Right ventricle myocardium inferior (tissue), 1 donor: Measurements from ENCODE around the gene IRF2BPL. TPM values are rescaled to one million over a fixed set of nuclear protein-coding genes. Genes with fewer than 3 reads are reported as not detected.
A peak's percentile ranks its signal among the peaks of the same experiment; 100 is the strongest.

ENCODE experiments used
- ATAC-seq: fragments of 200-7000 bp; cut with Tn5 transposase; one replicate; pipeline ENCODE4 v1.9.1; 2020; ENCODE audit warnings: mild to moderate bottlenecking, moderate library complexity
- DNase-seq: peaks from one replicate; pipeline ENCODE4 v3.0.0; 2021; ENCODE audit errors: missing footprints
- intact Hi-C: fragments of 100-400 bp; cut with DNase I; formaldehyde crosslinking; loops from one replicate; pipeline ENCODE4 v1.11.0; 2022
- long read RNA-seq: library from polyadenylated mRNA; unstranded; transcript quantifications from one replicate; pipeline ENCODE4 v2.0.0, GENCODE V29; 2021
- total RNA-seq: library from RNA; stranded (reverse); fragmentation: NEBNext Ultra II Directional; extraction: Animal tissue kit (Norgen Biotek cat#: 25700); gene quantifications from one replicate; pipeline ENCODE4 v1.2.1, GENCODE V29; 2021
- donor health status: DM: no; HTN: yes; CAD: no; lungs with severe emphysema.

The IRF2BPL gene
- 41.1 TPM for total RNA-seq
- long read RNA-seq, full-length matches to known transcripts: 40 of 40 reads
- long read RNA-seq, partial matches to known transcripts: 0 of 40 reads
- long read RNA-seq, other reads (novel, unspliced or antisense): 0 of 40 reads

DNA sequence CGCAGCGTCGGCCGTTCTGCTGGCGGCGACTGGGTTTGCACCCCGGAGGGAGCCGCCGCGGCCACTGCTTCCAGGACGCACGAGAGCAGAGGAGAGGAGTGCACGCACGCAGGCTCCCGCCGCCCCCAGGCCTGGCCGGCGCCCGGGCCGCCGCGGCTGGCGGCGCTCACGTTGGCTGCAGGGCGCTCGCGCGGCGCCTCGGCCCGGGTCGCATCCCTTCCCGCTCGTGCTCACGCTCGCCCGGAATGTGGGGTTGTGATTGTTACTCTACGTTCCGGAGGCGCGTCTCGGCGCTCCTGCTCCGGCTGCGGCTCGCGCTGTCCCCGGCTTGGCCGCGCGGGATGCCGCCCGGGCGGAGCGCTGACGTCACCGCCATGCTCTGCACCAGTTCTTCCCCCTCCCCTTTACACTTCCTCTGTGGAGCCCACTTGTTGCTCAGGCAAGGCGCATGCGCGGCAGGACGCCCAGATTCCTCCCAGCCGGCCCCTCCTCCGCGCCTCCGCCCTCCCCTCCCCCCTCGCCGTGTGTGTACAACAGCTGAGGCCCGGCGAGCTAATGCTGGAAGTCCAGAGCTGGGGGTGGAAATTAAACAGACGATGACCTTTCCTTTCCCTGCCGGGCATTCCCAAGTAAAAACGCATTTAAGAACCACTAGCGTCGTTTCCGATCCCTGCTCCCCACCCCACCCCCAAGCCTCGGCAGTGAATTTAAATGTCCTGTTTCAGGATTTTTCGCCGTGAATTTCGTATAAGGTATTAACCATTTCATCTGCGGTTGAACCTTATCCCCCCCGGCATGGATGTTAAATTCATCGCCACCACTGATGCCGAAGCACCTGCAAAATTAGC, at the start of gene IRF2BPL:
Gene IRF2BPL, minus strand, starts transcription at position 325 of the 848 bp plus-strand sequence. CDS start 916 bp downstream, outside the sequence.
- ATAC-seq (peak; percentile 74), DNase-seq (peak; percentile 99)
- intact Hi-C loops: loop anchor here (1.0 to 5.0 kb wide), 3 partner anchors 12 to 69 kb away; partner anchors contain the start of gene CIPC

DNA sequence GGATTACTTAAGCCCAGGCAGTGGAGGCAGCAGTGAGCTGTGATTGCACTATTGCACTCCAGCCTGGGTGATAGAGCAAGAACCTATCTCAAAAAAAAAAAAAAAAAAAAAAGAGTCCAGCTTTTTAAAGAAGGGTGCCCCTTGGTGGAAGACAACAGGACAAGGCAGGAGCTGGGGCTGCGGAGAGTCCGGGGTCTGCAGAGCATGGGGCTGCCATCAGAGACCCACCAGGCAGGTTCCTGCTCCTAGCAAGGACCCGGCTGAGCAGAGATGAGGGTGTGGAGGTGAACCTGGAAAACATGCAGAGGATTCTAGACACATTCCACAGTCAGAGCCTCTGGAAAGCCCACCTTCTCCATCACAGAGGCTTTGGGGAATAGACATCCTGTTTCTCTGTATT, 48.5 kb upstream of the IRF2BPL start:
- ATAC-seq: peak; percentile 15
- intact Hi-C loops: loop anchor here (2.0 kb wide), 1 partner anchor 16 kb away; no protein-coding TSS in a partner anchor
- DNase-seq: no peak

DNA sequence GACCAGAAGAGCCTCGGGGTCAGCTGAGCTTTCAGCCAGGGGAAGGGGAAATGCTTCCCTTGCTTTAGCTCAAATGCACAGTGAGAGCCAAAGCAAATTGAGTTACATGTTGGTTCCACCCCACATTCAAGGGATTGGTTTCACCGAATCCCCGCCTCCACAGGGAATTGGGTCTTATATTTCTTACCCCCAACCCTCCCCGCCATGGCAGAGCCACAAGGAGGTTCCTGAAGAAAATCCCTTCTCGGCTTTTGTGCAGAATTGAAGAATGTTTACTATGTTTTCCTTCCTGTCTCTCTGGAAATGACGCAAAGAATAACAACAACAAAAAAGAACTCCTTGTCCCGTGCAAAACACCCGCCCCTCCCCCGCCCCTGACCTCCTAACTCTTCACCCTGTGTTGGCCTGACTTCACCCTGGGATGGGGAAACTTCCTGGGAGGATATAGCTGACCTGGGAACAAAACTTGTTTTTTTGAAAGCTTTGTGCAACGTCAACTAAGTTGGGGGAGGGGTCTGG, 47.7 kb upstream of the IRF2BPL start:
- ATAC-seq (peak; percentile 96), DNase-seq (peak; percentile 89)
- intact Hi-C loops: loop anchor here (2.0 kb wide), 1 partner anchor 17 kb away; no protein-coding TSS in a partner anchor

DNA sequence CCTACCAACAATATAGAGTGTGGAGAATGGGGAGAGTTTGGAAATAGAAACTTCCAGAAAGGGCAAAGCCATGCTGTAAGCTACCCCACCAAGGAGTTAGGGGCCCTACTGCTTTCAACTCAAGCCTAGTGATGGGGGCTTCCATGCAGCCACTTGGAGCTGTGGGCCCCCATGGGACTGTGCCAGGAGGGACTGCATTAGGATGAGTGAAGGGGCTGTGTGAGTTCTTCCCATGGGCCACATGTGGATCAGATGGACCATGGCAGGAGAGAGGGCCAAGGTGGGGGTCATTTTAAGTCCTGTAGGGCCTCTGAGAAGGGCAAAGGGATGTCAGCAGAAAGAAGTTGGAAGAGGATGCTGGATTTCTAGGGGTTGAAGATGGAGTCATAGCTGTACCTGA, 46.5 kb upstream of the IRF2BPL start:
- ATAC-seq (no peak), DNase-seq (no peak)
- intact Hi-C loops: no loop called here

DNA sequence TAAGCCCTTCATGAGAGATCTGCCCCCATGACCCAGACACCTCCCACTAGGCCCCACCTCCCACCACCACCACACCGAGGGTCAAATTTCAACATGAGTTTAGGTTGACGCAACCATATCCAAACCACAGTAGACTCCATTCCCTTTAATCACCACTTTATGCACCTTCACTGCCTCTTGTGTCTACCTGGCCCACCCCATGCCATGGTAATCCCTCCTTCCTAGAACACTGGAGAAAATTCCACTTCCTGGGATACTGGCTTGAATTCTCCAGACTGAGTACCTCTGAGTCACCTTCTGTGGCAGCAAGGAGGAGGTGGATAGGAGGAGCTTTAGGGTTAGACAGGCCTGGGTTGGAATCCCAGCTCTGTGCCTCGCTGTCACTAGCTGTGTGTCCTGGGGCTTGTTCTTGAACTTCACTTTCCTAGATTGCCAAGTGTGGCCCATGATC, 43.5 kb upstream of the IRF2BPL start:
- DNase-seq (no peak), ATAC-seq (no peak)
- intact Hi-C loops: no loop called here

DNA sequence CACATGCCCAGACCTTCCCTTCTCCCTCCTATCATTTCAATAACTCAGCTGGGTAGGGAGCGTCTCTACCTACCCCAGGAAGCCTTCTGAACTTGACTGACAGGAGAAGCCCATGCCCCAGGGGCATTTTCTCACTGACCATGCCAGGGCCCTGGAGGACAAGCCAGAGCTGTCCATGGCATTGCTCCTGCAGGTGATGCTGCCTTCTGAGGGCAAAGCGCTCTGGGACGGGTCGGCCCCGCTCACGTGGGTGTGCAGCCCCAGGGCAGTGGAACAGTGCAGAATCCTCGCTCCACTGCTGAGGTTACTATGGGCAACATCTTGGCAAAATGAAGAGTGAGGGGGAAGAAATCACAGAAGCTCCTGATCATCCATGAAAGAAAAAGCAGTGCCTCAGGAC, 41.0 kb upstream of the IRF2BPL start:
- DNase-seq (no peak), ATAC-seq (no peak)
- intact Hi-C loops: loop anchor here (2.0 kb wide), 1 partner anchor 27 kb away; no protein-coding TSS in a partner anchor

DNA sequence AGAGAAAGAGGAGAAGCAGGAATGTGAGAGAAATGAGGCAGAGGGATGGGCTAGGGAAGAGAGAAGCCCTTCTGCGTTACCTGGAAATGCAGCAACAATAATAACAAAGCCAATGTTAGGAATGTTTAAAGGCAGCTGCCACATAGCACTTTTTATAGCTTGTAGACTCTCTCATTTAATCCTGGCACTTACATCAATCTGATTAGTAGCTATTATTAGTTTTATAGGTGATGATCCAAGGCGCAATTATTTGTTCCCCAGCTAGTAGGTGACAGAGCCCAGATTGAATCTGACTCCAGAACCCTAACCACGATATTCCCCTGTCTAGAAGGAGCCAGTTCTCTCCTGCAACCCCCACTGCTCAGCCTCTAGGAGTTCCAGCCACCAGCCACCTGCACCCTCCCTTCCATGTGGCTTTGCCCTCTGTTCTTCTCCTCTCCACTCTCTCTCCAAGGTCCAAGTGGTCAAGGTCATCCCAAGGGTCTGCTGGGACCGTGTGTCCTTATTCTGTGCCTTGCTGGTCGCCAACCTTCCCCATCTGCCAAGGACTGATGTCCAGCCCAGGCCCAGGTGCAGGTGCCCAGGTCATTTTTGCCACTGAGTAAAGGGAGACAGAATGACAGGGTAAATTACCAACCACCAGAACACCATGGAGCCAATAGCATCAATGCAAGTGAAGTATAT, 40.2 kb upstream of the IRF2BPL start:
- ATAC-seq (peak; percentile 6), DNase-seq (no peak)
- intact Hi-C loops: loop anchor here (1.0 to 2.0 kb wide), 2 partner anchors 28 to 155 kb away; no protein-coding TSS in a partner anchor

DNA sequence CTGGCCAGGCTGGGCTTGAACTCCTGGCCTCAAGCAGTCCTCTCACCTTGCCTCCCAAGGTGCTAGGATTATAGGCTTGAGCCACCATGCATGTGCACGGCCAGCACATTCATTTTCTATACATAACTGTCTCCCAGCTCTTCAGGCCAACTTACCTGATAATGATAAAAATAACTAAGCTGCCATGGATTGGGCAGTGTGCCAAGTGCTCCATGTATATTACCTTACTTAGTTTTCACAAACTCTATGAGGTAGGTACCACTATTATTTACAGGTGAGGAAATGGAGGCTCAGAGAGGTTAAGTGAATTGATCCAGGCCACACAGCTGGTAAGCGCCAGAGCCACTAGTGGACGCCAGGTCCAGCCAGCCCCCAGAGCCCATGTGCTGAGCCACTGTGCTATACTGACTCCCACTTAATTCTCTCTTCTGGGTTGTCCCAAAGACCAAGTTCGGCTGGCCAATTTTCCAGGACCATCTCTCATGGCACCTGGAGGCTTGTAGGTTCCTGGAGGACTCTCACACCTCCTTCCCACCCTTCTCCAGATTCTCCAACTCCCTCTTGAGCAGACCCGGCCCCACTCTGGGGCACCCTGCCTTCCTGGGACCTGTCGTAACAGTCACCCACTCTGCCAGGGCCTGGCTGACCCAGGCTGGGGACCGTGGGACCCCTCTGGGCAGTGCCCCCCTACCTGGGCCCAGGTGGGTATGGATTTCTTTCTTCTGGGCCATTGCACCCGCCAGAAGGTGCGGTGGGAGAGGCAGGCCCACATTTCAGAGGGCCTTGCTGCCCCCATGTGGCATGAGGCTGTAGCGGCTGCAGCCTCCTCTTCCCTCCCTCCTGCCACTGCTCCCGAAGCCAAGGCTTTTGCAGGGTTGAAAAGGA, 39.4 kb upstream of the IRF2BPL start:
- intact Hi-C loops: loop anchor here (1.0 to 2.0 kb wide), 2 partner anchors 29 to 155 kb away; no protein-coding TSS in a partner anchor
- ATAC-seq (peak; percentile 70), DNase-seq (peak; percentile 81)

DNA sequence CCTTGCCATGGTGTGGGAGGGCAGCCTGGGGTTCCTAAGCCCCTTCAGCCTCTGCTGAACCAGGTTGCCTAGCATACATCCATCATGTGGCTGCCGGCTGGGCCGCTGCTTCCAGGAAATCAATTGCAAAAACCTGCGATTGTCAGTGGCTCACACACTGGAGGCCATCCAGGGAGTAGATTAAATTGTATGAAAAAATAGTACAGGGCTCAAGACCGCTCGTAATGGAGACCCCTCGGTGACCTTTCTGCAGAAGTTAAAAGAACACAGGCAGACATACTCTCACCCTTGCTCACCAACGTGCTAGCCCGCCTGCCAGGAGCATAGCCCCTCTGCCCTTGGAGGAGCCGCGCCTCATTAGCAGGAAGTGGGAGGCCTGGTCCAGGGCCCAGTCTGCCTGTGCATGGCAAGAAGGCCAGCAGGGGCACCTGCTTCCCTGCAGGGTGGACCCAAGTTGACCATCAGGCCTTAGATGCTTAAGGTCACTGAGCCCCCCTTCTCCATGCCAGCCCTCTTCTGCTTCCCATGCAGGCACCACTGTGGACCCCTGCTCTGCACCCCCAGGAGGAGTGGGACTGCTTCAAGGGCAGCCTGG, 38.2 kb upstream of the IRF2BPL start:
- no peak for ATAC-seq
- intact Hi-C loops: no loop called here
- DNase-seq: no peak

DNA sequence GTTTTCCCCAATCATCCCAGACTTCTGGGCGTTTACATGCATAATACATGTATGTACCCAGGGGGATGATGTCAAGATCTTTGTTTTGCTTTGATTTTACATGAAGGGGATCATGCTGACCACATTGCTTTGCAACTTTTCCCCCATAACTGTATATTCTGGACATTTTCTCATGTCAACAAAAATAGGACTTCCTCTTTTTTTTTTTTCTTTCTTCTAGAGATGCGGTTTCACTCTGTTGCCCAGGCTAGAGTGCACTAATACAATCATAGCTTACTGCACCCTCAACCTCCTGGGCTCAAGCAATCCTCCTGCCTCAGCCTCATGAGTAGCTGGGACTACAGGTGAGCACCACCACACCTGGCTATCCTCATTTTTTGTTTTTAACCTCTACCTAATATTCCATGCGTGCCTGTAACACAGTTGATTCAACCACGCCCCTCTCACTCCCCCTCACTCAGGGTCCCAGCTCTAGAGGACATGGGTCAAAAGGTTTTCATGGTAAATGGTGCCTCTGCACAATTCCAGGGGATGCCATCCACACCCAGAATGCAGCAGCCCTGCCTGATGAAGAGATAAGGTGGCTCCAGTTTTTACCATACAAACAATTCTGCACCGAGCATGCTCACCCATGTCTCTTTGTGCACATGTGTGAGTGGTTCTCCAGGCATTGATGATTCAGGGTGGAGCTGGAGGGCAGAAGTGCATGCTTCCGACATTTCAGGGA, 37.5 kb upstream of the IRF2BPL start:
- DNase-seq: no peak
- no peak for ATAC-seq
- intact Hi-C loops: no loop called here

DNA sequence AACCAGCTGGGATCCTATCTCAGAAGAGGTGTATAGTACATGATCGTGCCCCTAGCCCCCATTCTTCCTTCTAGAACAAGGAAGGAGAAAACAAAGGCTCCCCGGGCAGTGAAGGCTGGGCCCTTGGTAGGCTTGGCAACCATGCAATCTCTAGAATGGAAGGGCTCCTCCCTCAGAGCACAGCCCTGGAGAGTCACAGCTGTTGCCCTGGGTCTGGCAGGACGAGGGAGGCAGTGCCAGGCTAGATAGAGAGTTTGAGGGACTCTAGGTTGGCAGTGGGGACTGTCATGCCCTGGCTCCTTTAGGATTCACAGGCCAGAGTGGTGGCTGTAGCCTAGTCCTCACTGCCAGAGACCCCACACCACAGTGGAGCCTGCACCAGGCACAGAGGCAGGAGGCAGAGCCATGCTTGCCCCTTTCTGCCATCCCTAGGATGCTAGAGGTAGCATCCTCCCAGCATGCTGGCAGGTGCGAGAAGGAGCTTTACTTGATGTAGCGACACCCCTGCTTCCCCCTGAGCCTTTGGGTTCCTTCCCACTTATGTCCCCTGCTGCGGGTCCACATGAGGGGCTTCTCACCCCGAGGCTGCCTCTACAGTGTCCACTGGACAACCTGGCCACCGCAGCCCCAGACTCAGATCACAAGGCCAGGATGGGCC, 36.1 kb upstream of the IRF2BPL start:
- ATAC-seq: no peak
- DNase-seq: no peak
- intact Hi-C loops: no loop called here

DNA sequence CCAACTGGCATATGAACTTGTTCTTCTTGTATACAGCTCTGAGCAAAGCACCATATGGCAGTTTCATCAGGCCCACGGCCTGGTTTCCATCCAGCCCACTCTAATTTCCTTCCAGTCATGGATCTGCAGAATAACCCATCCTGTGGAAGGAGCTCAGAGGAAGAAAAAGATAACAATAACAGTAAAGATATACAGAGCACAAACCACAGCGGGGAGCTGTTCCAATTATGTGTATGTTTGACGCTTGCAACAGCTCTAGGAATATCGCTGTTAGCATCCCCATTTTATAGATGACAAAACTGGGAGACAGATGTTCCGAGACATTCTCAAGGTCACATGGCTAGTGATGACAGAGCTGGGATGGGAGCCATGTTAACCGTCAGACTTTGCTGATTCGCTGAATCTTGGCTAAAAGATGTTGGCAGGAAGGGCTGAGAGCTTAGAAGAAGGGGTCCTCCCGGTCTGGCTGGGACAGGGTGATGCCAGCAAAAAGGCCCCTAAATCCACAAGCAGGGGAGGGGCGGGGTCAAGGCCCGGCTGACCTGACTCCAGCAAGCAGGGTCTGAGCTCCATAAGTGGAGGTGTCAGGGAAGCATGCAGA, 35.2 kb upstream of the IRF2BPL start:
- DNase-seq (no peak), ATAC-seq (no peak)
- intact Hi-C loops: no loop called here

DNA sequence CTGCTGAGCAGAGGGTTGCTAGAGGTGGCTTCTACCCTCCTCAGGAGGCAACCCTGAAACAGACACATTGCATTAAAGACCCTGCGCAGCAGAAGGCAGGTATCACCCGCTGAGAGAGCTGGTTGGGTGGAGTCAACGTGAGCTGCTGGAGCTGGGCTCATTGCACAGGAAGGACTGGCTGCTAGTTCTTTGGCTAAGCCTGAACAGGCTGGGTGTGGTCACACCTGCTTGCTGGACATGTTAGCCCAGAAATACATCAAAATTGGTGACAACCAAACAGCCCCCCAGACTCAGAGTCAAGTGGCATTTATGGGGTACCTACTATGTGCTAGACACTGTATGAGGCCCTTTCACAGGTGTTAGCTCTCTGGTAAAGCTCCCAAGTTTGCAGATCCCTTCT, 33.8 kb upstream of the IRF2BPL start:
- intact Hi-C loops: no loop called here
- DNase-seq (no peak), ATAC-seq (no peak)

DNA sequence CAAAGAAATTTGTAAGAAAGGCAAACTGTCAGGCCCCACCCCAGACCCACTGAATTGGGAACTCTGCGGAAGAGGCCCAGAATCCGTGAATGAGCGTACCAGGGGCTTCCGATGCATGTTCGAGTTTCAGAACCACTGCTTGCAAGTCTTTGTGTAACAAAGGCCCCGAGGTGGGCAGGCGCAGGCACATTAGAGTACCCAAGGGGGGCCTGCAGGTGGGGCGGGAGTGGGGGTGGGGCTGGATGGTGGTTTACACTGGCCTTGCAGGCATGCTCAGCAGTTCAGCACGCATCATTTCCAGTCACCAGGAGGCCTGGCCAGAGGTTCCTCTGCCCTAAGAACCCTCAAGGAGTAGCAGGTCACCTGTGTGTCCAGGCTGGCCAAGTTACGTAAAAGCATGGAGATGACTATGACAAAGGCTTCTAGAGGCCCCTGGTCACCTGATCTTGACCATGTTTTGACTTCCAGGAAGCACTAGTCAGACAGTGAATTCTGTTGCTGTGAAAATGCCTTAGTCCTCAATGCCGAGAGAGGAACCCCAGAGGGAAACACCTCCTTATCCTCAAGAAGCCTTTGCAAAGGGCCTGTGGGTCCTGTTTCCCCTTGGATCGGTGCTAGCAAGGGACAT, 33.2 kb upstream of the IRF2BPL start:
- DNase-seq: no peak
- intact Hi-C loops: no loop called here
- no peak for ATAC-seq

DNA sequence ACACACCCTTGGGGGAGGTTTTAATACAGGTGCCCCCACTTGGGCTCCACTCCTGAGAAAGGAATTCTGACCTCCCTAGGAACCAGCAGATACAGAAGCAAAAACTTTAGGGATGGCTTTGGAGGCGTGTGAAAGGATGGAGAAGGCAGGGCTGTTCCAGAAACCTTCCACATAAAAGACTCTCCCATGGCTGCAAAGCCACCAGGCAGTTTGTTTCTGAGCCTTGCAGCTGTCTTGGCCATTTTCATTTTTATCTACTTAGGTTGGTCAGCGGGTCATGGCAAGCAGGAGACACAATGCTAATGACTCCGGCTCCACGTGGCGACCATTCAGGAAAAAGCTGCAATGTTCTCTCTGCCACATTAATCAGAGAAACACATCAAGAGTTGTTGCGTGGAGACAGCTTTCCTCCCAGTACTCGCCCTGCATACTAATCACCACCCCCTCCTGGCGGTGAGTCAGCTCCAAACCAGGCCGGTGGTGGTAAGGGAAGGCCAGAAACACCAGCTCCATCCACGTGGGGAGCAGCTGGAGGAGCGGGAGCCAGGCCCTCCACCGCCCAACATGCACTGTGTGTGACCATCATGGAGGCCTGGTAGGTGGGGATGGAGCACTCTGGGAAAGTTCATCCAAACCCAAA, 30.9 kb upstream of the IRF2BPL start:
- DNase-seq (no peak), ATAC-seq (no peak)
- intact Hi-C loops: no loop called here

DNA sequence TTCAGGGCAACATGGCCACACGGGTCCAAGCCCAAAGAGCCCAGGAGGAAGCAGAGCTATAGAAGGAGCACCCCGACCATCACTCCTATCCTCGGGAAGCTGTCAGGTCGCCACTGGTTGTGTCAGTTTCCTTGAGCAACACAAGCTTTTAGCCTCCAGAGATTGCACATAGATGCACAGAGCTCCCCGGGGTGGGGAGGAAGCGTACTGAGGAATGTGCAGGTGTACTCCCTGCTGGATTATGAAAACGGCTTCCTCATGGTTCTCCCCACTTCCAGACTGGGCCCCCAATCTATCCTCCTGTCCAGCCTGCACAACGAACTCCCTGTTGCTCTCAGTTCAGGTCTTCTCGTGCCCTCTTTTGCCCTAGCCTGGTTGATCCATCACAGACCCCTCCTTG, 30.3 kb upstream of the IRF2BPL start:
- intact Hi-C loops: no loop called here
- ATAC-seq (no peak), DNase-seq (no peak)
